ENCODE results near the gene REEP5. TPM values are rescaled to one million over a fixed set of nuclear protein-coding genes. Genes with fewer than 3 reads are reported as not detected.

The REEP5 gene
- total and polyA plus RNA-seq, 2 of the 13 experiments (the other 11 are each of a cell fraction or from before 2014, with no cell fraction given): 49.4 to 239 TPM

DNA sequence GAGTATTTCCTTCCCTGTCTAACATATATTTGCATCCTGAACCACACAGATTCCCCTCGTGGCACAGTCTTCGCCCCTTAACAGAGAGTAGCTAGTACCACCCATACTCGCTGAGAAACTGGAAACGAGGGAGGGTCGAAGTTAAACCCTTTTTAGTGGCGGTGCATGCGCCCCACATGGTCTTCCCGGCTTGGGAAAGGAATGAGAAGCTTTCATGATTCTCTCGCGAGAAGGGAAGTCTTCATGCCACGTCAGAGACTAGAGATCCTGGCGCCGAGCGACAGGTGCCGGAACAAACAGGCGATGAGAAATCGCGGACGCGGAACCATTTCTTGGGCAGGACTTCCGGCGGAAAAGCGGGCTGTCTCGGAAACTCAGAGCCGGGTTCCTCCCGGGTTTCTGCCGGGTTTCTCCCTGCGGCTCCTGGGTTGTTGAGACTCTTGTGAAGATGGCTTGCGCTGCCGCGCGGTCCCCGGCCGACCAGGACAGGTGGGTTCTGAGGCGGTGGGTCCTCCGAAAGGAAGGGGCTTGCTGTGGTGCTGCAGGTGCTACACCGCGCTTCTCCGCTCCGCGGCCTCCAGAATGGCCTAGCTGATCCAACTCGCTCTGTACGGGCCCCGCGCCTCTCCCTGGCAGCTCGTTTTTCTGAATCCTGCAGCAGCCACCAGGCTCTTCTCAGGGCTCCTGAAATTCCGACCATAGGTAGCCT, 60.9 kb downstream of the REEP5 start, which contains the start of gene SRP19 (continued):
- TF ChIP-seq KLF9 (CRISPR knock-in tag; IDR thresholded peaks at IDR 0.05; ENCODE audit: low read depth): peak; percentile 80; the same call in 1 of the 2 replicates
- peak; percentile 19 for TF ChIP-seq RBM39 (IDR thresholded peaks at IDR 0.05; ENCODE audit: low read depth, low read length, poor library complexity, severe bottlenecking)
- TF ChIP-seq ARNT (IDR thresholded peaks at IDR 0.05): no peak
- TF ChIP-seq ZFP36L1 (CRISPR knock-in tag; IDR thresholded peaks at IDR 0.05): peak; percentile 86
- peak; percentile 63; the same call in 1 of the 2 replicates for TF ChIP-seq ZNF230 (CRISPR knock-in tag; IDR thresholded peaks at IDR 0.05)
- TF ChIP-seq ZSCAN22 (CRISPR knock-in tag; IDR thresholded peaks at IDR 0.05): peak; percentile 52; the same call in 1 of the 2 replicates
- TF ChIP-seq, protein P1, sequence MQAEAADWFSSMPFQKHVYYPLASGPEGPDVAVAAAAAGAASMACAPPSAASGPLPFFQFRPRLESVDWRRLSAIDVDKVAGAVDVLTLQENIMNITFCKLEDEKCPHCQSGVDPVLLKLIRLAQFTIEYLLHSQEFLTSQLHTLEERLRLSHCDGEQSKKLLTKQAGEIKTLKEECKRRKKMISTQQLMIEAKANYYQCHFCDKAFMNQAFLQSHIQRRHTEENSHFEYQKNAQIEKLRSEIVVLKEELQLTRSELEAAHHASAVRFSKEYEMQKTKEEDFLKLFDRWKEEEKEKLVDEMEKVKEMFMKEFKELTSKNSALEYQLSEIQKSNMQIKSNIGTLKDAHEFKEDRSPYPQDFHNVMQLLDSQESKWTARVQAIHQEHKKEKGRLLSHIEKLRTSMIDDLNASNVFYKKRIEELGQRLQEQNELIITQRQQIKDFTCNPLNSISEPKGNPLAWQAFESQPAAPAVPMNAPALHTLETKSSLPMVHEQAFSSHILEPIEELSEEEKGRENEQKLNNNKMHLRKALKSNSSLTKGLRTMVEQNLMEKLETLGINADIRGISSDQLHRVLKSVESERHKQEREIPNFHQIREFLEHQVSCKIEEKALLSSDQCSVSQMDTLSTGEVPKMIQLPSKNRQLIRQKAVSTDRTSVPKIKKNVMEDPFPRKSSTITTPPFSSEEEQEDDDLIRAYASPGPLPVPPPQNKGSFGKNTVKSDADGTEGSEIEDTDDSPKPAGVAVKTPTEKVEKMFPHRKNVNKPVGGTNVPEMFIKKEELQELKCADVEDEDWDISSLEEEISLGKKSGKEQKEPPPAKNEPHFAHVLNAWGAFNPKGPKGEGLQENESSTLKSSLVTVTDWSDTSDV (CRISPR knock-in tag; IDR thresholded peaks at IDR 0.05): peak; percentile 84; the same call in 1 of the 2 replicates
- TF ChIP-seq MTF1 (CRISPR knock-in tag; IDR thresholded peaks at IDR 0.05): peak; percentile 97
- no peak for TF ChIP-seq CAMTA2 (CRISPR knock-in tag; IDR thresholded peaks at IDR 0.05; ENCODE audit: borderline replicate concordance)
- TF ChIP-seq ZNF777 (CRISPR knock-in tag; IDR thresholded peaks at IDR 0.05): peak; percentile 68
- TF ChIP-seq SMAD3 (CRISPR knock-in tag; IDR thresholded peaks at IDR 0.05): peak; percentile 78; the same call in 1 of the 2 replicates
- TF ChIP-seq, protein P2, sequence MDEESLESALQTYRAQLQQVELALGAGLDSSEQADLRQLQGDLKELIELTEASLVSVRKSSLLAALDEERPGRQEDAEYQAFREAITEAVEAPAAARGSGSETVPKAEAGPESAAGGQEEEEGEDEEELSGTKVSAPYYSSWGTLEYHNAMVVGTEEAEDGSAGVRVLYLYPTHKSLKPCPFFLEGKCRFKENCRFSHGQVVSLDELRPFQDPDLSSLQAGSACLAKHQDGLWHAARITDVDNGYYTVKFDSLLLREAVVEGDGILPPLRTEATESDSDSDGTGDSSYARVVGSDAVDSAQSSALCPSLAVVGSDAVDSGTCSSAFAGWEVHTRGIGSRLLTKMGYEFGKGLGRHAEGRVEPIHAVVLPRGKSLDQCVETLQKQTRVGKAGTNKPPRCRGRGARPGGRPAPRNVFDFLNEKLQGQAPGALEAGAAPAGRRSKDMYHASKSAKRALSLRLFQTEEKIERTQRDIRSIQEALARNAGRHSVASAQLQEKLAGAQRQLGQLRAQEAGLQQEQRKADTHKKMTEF (CRISPR knock-in tag; IDR thresholded peaks at IDR 0.05): peak; percentile 90
- TF ChIP-seq, protein P3, sequence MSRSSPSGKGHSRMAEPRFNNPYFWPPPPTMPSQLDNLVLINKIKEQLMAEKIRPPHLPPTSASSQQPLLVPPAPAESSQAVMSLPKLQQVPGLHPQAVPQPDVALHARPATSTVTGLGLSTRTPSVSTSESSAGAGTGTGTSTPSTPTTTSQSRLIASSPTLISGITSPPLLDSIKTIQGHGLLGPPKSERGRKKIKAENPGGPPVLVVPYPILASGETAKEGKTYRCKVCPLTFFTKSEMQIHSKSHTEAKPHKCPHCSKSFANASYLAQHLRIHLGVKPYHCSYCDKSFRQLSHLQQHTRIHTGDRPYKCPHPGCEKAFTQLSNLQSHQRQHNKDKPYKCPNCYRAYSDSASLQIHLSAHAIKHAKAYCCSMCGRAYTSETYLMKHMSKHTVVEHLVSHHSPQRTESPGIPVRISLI (CRISPR knock-in tag; IDR thresholded peaks at IDR 0.05; ENCODE audit: borderline replicate concordance): no peak; the same call in 1 of the 2 replicates
- TF ChIP-seq, protein P4, sequence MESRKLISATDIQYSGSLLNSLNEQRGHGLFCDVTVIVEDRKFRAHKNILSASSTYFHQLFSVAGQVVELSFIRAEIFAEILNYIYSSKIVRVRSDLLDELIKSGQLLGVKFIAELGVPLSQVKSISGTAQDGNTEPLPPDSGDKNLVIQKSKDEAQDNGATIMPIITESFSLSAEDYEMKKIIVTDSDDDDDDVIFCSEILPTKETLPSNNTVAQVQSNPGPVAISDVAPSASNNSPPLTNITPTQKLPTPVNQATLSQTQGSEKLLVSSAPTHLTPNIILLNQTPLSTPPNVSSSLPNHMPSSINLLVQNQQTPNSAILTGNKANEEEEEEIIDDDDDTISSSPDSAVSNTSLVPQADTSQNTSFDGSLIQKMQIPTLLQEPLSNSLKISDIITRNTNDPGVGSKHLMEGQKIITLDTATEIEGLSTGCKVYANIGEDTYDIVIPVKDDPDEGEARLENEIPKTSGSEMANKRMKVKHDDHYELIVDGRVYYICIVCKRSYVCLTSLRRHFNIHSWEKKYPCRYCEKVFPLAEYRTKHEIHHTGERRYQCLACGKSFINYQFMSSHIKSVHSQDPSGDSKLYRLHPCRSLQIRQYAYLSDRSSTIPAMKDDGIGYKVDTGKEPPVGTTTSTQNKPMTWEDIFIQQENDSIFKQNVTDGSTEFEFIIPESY (CRISPR knock-in tag; IDR thresholded peaks at IDR 0.05): peak; percentile 68; the same call in 1 of the 2 replicates
- peak; percentile 19; the same call in 1 of the 2 replicates for TF ChIP-seq KDM6A (CRISPR knock-in tag; IDR thresholded peaks at IDR 0.05; ENCODE audit: low read depth)
- TF ChIP-seq ZBTB21 (CRISPR knock-in tag; IDR thresholded peaks at IDR 0.05): peak; percentile 53; the same call in 1 of the 2 replicates
- TF ChIP-seq, protein P5, sequence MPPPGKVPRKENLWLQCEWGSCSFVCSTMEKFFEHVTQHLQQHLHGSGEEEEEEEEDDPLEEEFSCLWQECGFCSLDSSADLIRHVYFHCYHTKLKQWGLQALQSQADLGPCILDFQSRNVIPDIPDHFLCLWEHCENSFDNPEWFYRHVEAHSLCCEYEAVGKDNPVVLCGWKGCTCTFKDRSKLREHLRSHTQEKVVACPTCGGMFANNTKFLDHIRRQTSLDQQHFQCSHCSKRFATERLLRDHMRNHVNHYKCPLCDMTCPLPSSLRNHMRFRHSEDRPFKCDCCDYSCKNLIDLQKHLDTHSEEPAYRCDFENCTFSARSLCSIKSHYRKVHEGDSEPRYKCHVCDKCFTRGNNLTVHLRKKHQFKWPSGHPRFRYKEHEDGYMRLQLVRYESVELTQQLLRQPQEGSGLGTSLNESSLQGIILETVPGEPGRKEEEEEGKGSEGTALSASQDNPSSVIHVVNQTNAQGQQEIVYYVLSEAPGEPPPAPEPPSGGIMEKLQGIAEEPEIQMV (CRISPR knock-in tag; IDR thresholded peaks at IDR 0.05; ENCODE audit: low read depth): peak; percentile 87
- TF ChIP-seq U2AF2 (IDR thresholded peaks at IDR 0.05; ENCODE audit: low read depth, low read length): no peak
- no peak for TF ChIP-seq CCAR2 (optimal IDR thresholded peaks at IDR 0.05; ENCODE audit: low read depth, low read length)
- TF ChIP-seq NKX3-1 (CRISPR knock-in tag; IDR thresholded peaks at IDR 0.05): peak; percentile 97
